Bone marrow (tissue), 2 donors: ENCODE data around the gene IDH2.
A peak's percentile ranks its signal among the peaks of the same experiment; 100 is the strongest.

ENCODE experiments used
- DNase-seq, 2 donors: peaks; one replicate each; lab custom pipeline; 2025; lab: John Stamatoyannopoulos, UW

The IDH2 gene

GRCh38 chr15:90063770-90064247, 38.5 kb downstream of the IDH2 start:
- peak; percentile 62 to 64 for DNase-seq

GRCh38 chr15:90062973-90063769, 39.1 kb downstream of the IDH2 start:
- DNase-seq = no peak

GRCh38 chr15:90062462-90062932, 39.8 kb downstream of the IDH2 start:
- DNase-seq = no peak

GRCh38 chr15:90062023-90062442, 40.2 kb downstream of the IDH2 start:
- no peak for DNase-seq

GRCh38 chr15:90060797-90061196, 41.5 kb downstream of the IDH2 start:
- DNase-seq = no peak

- DNase-seq = peak; percentile 64 to 97
Observed at GRCh38 chr15:90059208-90059985, 42.9 kb downstream of the IDH2 start.

GRCh38 chr15:90058775-90059174, 43.5 kb downstream of the IDH2 start:
- no peak for DNase-seq

- peak in 1 of 2 donors; percentile 30 for DNase-seq
Observed at GRCh38 chr15:90058308-90058707, 44.0 kb downstream of the IDH2 start.

GRCh38 chr15:90056529-90056928, 45.7 kb downstream of the IDH2 start:
- DNase-seq = no peak

GRCh38 chr15:90055182-90055581, 47.1 kb downstream of the IDH2 start:
- DNase-seq = no peak

- no peak for DNase-seq
Observed at GRCh38 chr15:90054618-90055097, 47.6 kb downstream of the IDH2 start.

GRCh38 chr15:90053685-90054466, 48.4 kb downstream of the IDH2 start:
- DNase-seq = no peak

- no peak for DNase-seq
Observed at GRCh38 chr15:90051874-90052273, 50.4 kb downstream of the IDH2 start.

- no peak for DNase-seq
Observed at GRCh38 chr15:90049666-90050604, 52.3 kb downstream of the IDH2 start.

- DNase-seq = no peak
Observed at GRCh38 chr15:90049030-90049429, 53.2 kb downstream of the IDH2 start.

GRCh38 chr15:90047956-90048575, 54.2 kb downstream of the IDH2 start:
- no peak for DNase-seq

- DNase-seq = no peak
Observed at GRCh38 chr15:90046911-90047392, 55.3 kb downstream of the IDH2 start.

GRCh38 chr15:90046289-90046688, 56.0 kb downstream of the IDH2 start:
- DNase-seq = no peak

GRCh38 chr15:90044916-90045371, 57.3 kb downstream of the IDH2 start:
- DNase-seq = no peak

- DNase-seq = no peak
Observed at GRCh38 chr15:90044191-90044590, 58.1 kb downstream of the IDH2 start.
